OCI-LY7 (cell line): ENCODE measurements around the gene CNTNAP1. TPM values are rescaled to one million over a fixed set of nuclear protein-coding genes. Genes with fewer than 3 reads are reported as not detected.
"Not testable (repeated sequence)": the region's sequence is repeated elsewhere in the genome, so short reads cannot be mapped to it uniquely, and the experiment has no call there.

Experiments
- BruUV-seq: library from RNA; stranded (reverse); fragments of 400-500 nt; replicated peaks from 2 replicates; lab custom pipeline; 2021; lab: Mats Ljungman, UMichigan
- CTCF ChIA-PET: fragments of 300-600 bp; sonication (Branson Sonifier 250); formaldehyde crosslinking; loops from one replicate; lab custom pipeline; 2022; ENCODE audit warnings: antibody characterized with exemption; ENCODE audit not compliant: unreplicated experiment; lab: Charles Lee
- POLR2A ChIA-PET: fragments of 300-600 bp; sonication (Branson Sonifier 250); formaldehyde crosslinking; loops from one replicate; lab custom pipeline; 2022; ENCODE audit warnings: antibody characterized with exemption; lab: Charles Lee
- DNase-seq: peaks from one replicate; pipeline ENCODE4 v3.0.0-alpha.2; 2015; ENCODE audit warnings: low spot score
- H2AFZ ChIP-seq: fragments of 200-600 bp; sonication (generic), shearing (Covaris generic); 2 replicates; pipeline ENCODE4 v1.6.1; 2014; ENCODE audit warnings: mild to moderate bottlenecking, antibody characterized with exemption, low read length, moderate library complexity
- H3K27ac ChIP-seq: fragments of 200-600 bp; sonication (generic); 2 replicates; pipeline ENCODE4 v1.5.1; 2014; ENCODE audit warnings: mixed run types, low read depth, mild to moderate bottlenecking, moderate library complexity, low read length, inconsistent platforms; ENCODE audit not compliant: poor library complexity, severe bottlenecking
- H3K36me3 ChIP-seq: fragments of 200-600 bp; sonication (generic); 2 replicates; pipeline ENCODE4 v1.6.1; 2014; ENCODE audit warnings: mild to moderate bottlenecking, antibody characterized with exemption, low read length, moderate library complexity, mixed read lengths; ENCODE audit not compliant: insufficient read depth
- H3K4me1 ChIP-seq: fragments of 200-600 bp; sonication (generic); 2 replicates; pipeline ENCODE4 v1.5.1; 2014; ENCODE audit warnings: mild to moderate bottlenecking, low read length; ENCODE audit not compliant: insufficient read depth, poor library complexity, severe bottlenecking
- H3K4me2 ChIP-seq: fragments of 200-600 bp; sonication (generic); 2 replicates; pipeline ENCODE4 v1.6.1; 2014; ENCODE audit warnings: mild to moderate bottlenecking, low read length
- H3K4me3 ChIP-seq: fragments of 200-600 bp; sonication (generic); 2 replicates; pipeline ENCODE4 v1.5.1; 2014; ENCODE audit warnings: mild to moderate bottlenecking, low read depth, low read length; ENCODE audit not compliant: poor library complexity, severe bottlenecking
- H3K79me2 ChIP-seq: fragments of 200-600 bp; sonication (generic); 2 replicates; pipeline ENCODE4 v1.6.1; 2016; ENCODE audit warnings: low read depth, mild to moderate bottlenecking, low read length, moderate library complexity, mixed read lengths; ENCODE audit not compliant: insufficient read depth
- H3K9me2 ChIP-seq: fragments of 200-600 bp; sonication (generic); 2 replicates; pipeline ENCODE4 v1.6.1; 2016; ENCODE audit warnings: mild to moderate bottlenecking, low read length, mixed read lengths; ENCODE audit not compliant: insufficient read depth
- H3K9me3 ChIP-seq: fragments of 200-600 bp; sonication (generic); 2 replicates; pipeline ENCODE4 v1.6.1; 2014; ENCODE audit warnings: mild to moderate bottlenecking, mixed run types, low read length, mixed read lengths
- H4K20me1 ChIP-seq: fragments of 200-600 bp; sonication (generic); 2 replicates; pipeline ENCODE4 v1.6.1; 2014; ENCODE audit warnings: mild to moderate bottlenecking, antibody characterized with exemption, low read length, moderate library complexity, mixed read lengths; ENCODE audit not compliant: insufficient read depth
- CTCF ChIP-seq: fragments of 200-600 bp; sonication (generic); conservative IDR thresholded peaks from 2 replicates; pipeline ENCODE4 v1.5.1; 2014; ENCODE audit warnings: mild to moderate bottlenecking, antibody characterized with exemption, low read length, moderate library complexity, mixed read lengths
- EZH2phosphoT487 ChIP-seq: fragments of 200-600 bp; sonication (generic); IDR thresholded peaks from 2 replicates; pipeline ENCODE4 v1.6.1; 2018; ENCODE audit warnings: low read depth, borderline replicate concordance, mild to moderate bottlenecking, mixed run types, antibody characterized with exemption, low read length, moderate library complexity, mixed read lengths
- intact Hi-C: fragments of 100-400 bp; cut with micrococcal nuclease; formaldehyde crosslinking; loops from one replicate; pipeline ENCODE4 v1.10.0; 2022; ENCODE audit not compliant: unreplicated experiment
- total RNA-seq, 2 experiments: library from RNA; depleted of rRNA in 1 of 2; stranded (reverse); fragments of >200 nt in 1 of 2; shearing (Covaris generic) in 1 of 2; gene quantifications; 2 replicates each; pipeline ENCODE4 v1.2.3, GENCODE V29; 2014 to 2022

CNTNAP1 gene
- total RNA-seq, 2 experiments from 2014 or later = 1.0 to 6.8 TPM

GRCh38 chr17:42660692-42661345 lies 21.5 kb upstream of the CNTNAP1 start:
- Histone ChIP-seq H3K79me2 (no peaks in the 10 kb centered on the region), H4K20me1 (no peaks in the 10 kb centered on the region), H3K9me3 (peaks cover 5% of the 10 kb centered on the region; the same call in 1 of the 2 replicates), H3K4me1 (peaks cover 17% of the 10 kb centered on the region), H3K4me3 (no peak overlapping the region), H3K4me2 (peak overlapping the region; percentile 35), H3K27ac (no peak overlapping the region), H2AFZ (no peak overlapping the region), H3K9me2 (no peaks in the 10 kb centered on the region), H3K36me3 (no peaks in the 10 kb centered on the region)
- no peak for TF ChIP-seq EZH2phosphoT487
- TF ChIP-seq CTCF = no peak
- BruUV-seq = TSS peak; percentile 70
- no peak for DNase-seq
- intact Hi-C loops = no loop called here
- POLR2A ChIA-PET = interaction anchor here (0.6 to 1.5 kb wide), 3 partner anchors 14 to 62 kb away, joined by 3 to 4 read pairs (median 3); no protein-coding TSS in a partner anchor
- CTCF ChIA-PET = interaction anchor here (0.5 kb wide), 1 partner anchor 323 kb away, joined by 3 read pairs; no protein-coding TSS in a partner anchor

DNA sequence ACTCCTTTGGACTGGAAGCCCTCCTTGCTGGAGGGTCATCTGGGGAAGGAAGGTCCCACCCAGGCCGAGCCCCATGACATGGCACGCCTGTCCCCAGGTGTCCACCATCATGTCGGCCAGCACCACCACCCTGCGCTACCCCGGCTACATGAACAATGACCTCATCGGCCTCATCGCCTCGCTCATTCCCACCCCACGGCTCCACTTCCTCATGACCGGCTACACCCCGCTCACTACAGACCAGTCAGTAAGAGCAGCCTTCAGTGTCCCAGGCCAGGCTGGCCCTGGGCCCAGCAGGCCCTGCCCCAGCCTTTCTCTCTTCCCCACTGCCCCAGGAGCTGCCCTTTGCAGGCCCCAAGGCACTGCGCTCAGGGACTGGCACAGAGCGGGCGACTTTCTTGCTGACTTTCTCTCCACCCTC lies 16.7 kb upstream of the CNTNAP1 start:
- no peaks in the 10 kb centered on the region for H3K9me3 ChIP-seq
- no peaks in the 10 kb centered on the region for H3K4me1 ChIP-seq
- no peaks in the 10 kb centered on the region for H3K79me2 ChIP-seq
- no peak overlapping the region for H2AFZ ChIP-seq
- BruUV-seq = no TSS peak
- ChIA-PET CTCF (no interaction called here), POLR2A (no interaction called here)
- H3K4me2 ChIP-seq = no peak overlapping the region
- H3K9me2 ChIP-seq = no peaks in the 10 kb centered on the region
- intact Hi-C loops = no loop called here
- peaks cover 23% of the 10 kb centered on the region for H3K36me3 ChIP-seq
- no peak overlapping the region for H3K4me3 ChIP-seq
- DNase-seq = no peak
- no peak overlapping the region for H3K27ac ChIP-seq
- H4K20me1 ChIP-seq = no peaks in the 10 kb centered on the region
- TF ChIP-seq EZH2phosphoT487 = no peak
- no peak for TF ChIP-seq CTCF

DNA sequence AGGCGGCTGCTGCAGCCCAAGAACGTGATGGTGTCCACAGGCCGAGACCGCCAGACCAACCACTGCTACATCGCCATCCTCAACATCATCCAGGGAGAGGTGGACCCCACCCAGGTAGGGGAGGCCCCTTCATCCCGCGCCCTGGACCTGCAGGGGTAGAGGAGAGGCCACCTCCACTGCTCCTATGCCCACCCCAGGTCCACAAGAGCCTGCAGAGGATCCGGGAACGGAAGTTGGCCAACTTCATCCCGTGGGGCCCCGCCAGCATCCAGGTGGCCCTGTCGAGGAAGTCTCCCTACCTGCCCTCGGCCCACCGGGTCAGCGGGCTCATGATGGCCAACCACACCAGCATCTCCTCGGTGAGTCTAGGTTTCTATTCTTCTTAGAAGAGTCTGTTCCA lies 16.2 kb upstream of the CNTNAP1 start:
- BruUV-seq, H3K27ac ChIP-seq, H3K4me3 ChIP-seq, H3K9me2 ChIP-seq, H3K9me3 ChIP-seq, H3K79me2 ChIP-seq, H2AFZ ChIP-seq, CTCF ChIA-PET, intact Hi-C loops, DNase-seq, H3K4me2 ChIP-seq, H4K20me1 ChIP-seq, H3K4me1 ChIP-seq: not testable (repeated sequence)
- peaks cover 27% of the 10 kb centered on the region for H3K36me3 ChIP-seq
- POLR2A ChIA-PET = interaction anchor here (0.7 kb wide), 1 partner anchor 58 kb away, joined by 5 read pairs; no protein-coding TSS in a partner anchor
